A204.1 (cell line): ENCODE data around the gene AK9.
"Not testable (repeated sequence)": the region's sequence is repeated elsewhere in the genome, so short reads cannot be mapped to it uniquely, and the experiment has no call there.

Source experiments
- FAIRE-seq: peaks from 2 replicates; lab custom pipeline; 2012; peaks lifted over from hg19 to GRCh38; lab: Jason Lieb, UNC

AK9 gene

GRCh38 chr6:109695468-109695867 lies 4.5 kb upstream of the AK9 start:
- FAIRE-seq, result no peak

- no peak for FAIRE-seq
These were observed 2.1 kb upstream of the AK9 start for GRCh38 chr6:109693111-109693510.

- FAIRE-seq, result no peak
These were observed 647 bp downstream of the AK9 start for GRCh38 chr6:109690373-109690736.

- no peak for FAIRE-seq
These were observed 3.7 kb downstream of the AK9 start for GRCh38 chr6:109687271-109687761.

- FAIRE-seq, result no peak
These were observed 4.3 kb downstream of the AK9 start for GRCh38 chr6:109686566-109687265.

GRCh38 chr6:109678661-109679505 lies 12.1 kb downstream of the AK9 start:
- not testable (repeated sequence) for FAIRE-seq

- FAIRE-seq, result no peak
These were observed 12.8 kb downstream of the AK9 start for GRCh38 chr6:109678240-109678639.

- FAIRE-seq, result no peak
These were observed 14.3 kb downstream of the AK9 start for GRCh38 chr6:109676724-109677123.

GRCh38 chr6:109672839-109673238 lies 18.2 kb downstream of the AK9 start:
- no peak for FAIRE-seq

- no peak for FAIRE-seq
These were observed 18.8 kb downstream of the AK9 start for GRCh38 chr6:109672175-109672574.

- no peak for FAIRE-seq
These were observed 19.3 kb downstream of the AK9 start for GRCh38 chr6:109671733-109672132.

GRCh38 chr6:109669811-109670210 lies 21.2 kb downstream of the AK9 start:
- FAIRE-seq, result no peak

GRCh38 chr6:109662192-109662591 lies 28.8 kb downstream of the AK9 start:
- FAIRE-seq, result no peak

GRCh38 chr6:109660526-109661320 lies 30.3 kb downstream of the AK9 start:
- FAIRE-seq, result no peak

- FAIRE-seq, result no peak
These were observed 35.2 kb downstream of the AK9 start for GRCh38 chr6:109655761-109656262.

GRCh38 chr6:109653264-109653663 lies 37.7 kb downstream of the AK9 start:
- FAIRE-seq, result no peak

GRCh38 chr6:109644131-109644530 lies 46.9 kb downstream of the AK9 start:
- no peak for FAIRE-seq

GRCh38 chr6:109632405-109632804 lies 58.6 kb downstream of the AK9 start:
- FAIRE-seq, result no peak

- FAIRE-seq, result no peak
These were observed 59.6 kb downstream of the AK9 start for GRCh38 chr6:109631403-109631802.

- FAIRE-seq, result no peak
These were observed 62.6 kb downstream of the AK9 start for GRCh38 chr6:109628158-109629000.

- FAIRE-seq, result no peak
These were observed 64.7 kb downstream of the AK9 start for GRCh38 chr6:109626311-109626710.

- no peak for FAIRE-seq
These were observed 65.8 kb downstream of the AK9 start for GRCh38 chr6:109625199-109625598.
